ENCODE results near the gene VLDLR. TPM values are rescaled to one million over a fixed set of nuclear protein-coding genes. Genes with fewer than 3 reads are reported as not detected.

Gene VLDLR
- total RNA-seq, 4 donors from 2014 or later, result 15.5 to 17.0 (median 16.8) TPM

DNA sequence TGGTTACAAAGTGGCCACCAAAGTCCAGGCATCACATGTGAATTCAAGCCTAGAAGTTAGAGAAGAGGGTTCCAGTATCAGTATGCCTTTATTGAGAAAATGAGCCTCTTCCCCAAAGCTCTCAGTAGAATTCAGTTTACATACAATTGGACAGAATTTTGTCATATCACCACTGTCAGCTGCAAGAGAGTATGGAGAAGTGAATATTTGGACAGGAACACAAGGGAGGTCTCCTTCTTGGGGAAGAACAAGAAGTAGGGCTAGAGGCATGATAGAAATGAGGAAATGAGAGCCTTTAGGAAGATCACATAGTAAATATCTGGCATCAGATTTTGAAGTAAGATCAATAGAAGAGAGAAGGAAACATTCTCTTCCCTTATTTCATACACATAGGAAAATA is 27.8 kb upstream of the VLDLR start:
- DNase-seq (ENCODE audit: extremely low spot score), result no peak
- intact Hi-C loops (cut with DNase I), result no loop called here
- Histone ChIP-seq H3K27ac (replicated peaks in 1 of 4) (no peak overlapping the region), H3K4me3 (no peak overlapping the region), H3K9me3 (peaks cover 0 to 18% (median 13%) of the 10 kb centered on the region in 4 donors), H3K4me1 (no peaks in the 10 kb centered on the region), H3K36me3 (no peaks in the 10 kb centered on the region), H3K27me3 (no peaks in the 10 kb centered on the region)
- no peak for TF ChIP-seq POLR2AphosphoS5 (IDR thresholded peaks at IDR 0.05)
- TF ChIP-seq POLR2A (IDR thresholded peaks at IDR 0.05; ENCODE audit: low read depth), result no peak
- no peak for TF ChIP-seq CTCF (IDR thresholded peaks at IDR 0.05)
- TF ChIP-seq EP300 (IDR thresholded peaks at IDR 0.05), result no peak

- no peak overlapping the region for H3K4me3 ChIP-seq
- H3K27ac ChIP-seq (replicated peaks in 1 of 4), result no peak overlapping the region
- H3K36me3 ChIP-seq, result no peaks in the 10 kb centered on the region
- TF ChIP-seq EP300 (IDR thresholded peaks at IDR 0.05) (no peak), POLR2A (IDR thresholded peaks at IDR 0.05; ENCODE audit: low read depth) (no peak), CTCF (IDR thresholded peaks at IDR 0.05) (no peak), POLR2AphosphoS5 (IDR thresholded peaks at IDR 0.05) (no peak)
- H3K4me1 ChIP-seq, result no peaks in the 10 kb centered on the region
- H3K9me3 ChIP-seq, result peaks cover 0 to 18% (median 13%) of the 10 kb centered on the region in 4 donors
- H3K27me3 ChIP-seq, result no peaks in the 10 kb centered on the region
- WGBS, result 72% methylated on average over 2 of the region's 2 CpGs
- DNase-seq (ENCODE audit: extremely low spot score), result no peak
- intact Hi-C loops (cut with DNase I), result no loop called here
Measured at GRCh38 chr9:2595973-2596372, 25.6 kb upstream of the VLDLR start.

DNA sequence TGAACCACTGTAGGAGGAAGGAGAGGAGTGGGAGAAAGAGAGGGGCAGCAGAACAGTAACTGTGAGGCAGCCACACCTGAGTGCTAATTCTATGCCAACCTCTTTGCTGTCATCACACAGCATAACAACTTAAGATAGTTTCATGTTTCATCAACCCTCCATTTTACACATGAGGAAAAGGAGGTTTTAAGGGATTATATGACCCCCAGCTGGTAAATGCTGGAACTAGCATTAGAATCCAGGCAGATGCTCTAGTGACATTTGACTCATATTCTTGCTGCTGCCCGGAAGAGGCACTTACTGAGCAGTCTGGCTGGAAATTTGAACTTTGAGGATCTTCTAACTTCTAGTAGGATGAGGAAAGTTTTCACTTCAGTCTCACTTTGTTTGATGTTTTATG is 24.1 kb upstream of the VLDLR start:
- 64% methylated on average over 1 of the region's 1 CpG for WGBS
- Histone ChIP-seq H3K9me3 (peaks cover 0 to 6% (median 2%) of the 10 kb centered on the region in 4 donors), H3K36me3 (no peaks in the 10 kb centered on the region), H3K4me1 (peaks cover 1 to 4% (median 3%) of the 10 kb centered on the region in 4 donors), H3K27ac (replicated peaks in 1 of 4) (no peak overlapping the region), H3K4me3 (no peak overlapping the region), H3K27me3 (no peaks in the 10 kb centered on the region)
- no peak for DNase-seq (ENCODE audit: extremely low spot score)
- TF ChIP-seq POLR2AphosphoS5 (IDR thresholded peaks at IDR 0.05) (no peak), CTCF (IDR thresholded peaks at IDR 0.05) (no peak), EP300 (IDR thresholded peaks at IDR 0.05) (no peak), POLR2A (IDR thresholded peaks at IDR 0.05; ENCODE audit: low read depth) (no peak)
- intact Hi-C loops (cut with DNase I), result no loop called here

GRCh38 chr9:2599896-2600295 is 21.7 kb upstream of the VLDLR start:
- Histone ChIP-seq H3K27me3 (no peaks in the 10 kb centered on the region), H3K27ac (replicated peaks in 1 of 4) (no peak overlapping the region), H3K4me1 (peaks cover 4 to 10% (median 8%) of the 10 kb centered on the region in 4 donors), H3K36me3 (no peaks in the 10 kb centered on the region), H3K4me3 (no peak overlapping the region), H3K9me3 (no peaks in the 10 kb centered on the region)
- DNase-seq (ENCODE audit: extremely low spot score), result no peak
- no peak for TF ChIP-seq EP300 (IDR thresholded peaks at IDR 0.05)
- no peak for TF ChIP-seq CTCF (IDR thresholded peaks at IDR 0.05)
- no peak for TF ChIP-seq POLR2AphosphoS5 (IDR thresholded peaks at IDR 0.05)
- TF ChIP-seq POLR2A (IDR thresholded peaks at IDR 0.05; ENCODE audit: low read depth), result no peak
- intact Hi-C loops (cut with DNase I), result no loop called here
- 68% methylated on average over 2 of the region's 2 CpGs for WGBS

DNA sequence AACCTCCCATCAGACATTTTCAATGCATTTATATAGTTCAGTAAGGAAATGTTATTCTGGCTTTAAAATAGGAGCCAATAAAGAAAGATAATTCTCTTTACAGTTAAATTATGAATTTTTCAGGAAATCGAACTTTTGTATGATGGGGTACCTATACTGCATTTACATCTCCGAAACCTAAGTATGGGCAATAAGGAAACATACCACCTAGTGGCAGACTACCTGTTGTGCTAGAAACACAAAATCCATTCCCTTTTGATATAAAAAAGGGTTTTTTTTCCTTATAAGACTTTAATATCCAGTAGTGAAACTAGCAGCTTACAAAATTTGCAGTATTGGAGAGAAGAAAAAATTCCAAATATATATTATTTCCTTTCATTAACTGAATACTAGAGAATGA is 21.3 kb upstream of the VLDLR start:
- Histone ChIP-seq H3K27ac (replicated peaks in 1 of 4) (no peak overlapping the region), H3K9me3 (no peaks in the 10 kb centered on the region), H3K36me3 (no peaks in the 10 kb centered on the region), H3K4me1 (peaks cover 4 to 10% (median 8%) of the 10 kb centered on the region in 4 donors), H3K4me3 (no peak overlapping the region), H3K27me3 (no peaks in the 10 kb centered on the region)
- 93% methylated on average over 2 of the region's 2 CpGs for WGBS
- TF ChIP-seq POLR2A (IDR thresholded peaks at IDR 0.05; ENCODE audit: low read depth) (no peak), POLR2AphosphoS5 (IDR thresholded peaks at IDR 0.05) (no peak), EP300 (IDR thresholded peaks at IDR 0.05) (no peak), CTCF (IDR thresholded peaks at IDR 0.05) (no peak)
- intact Hi-C loops (cut with DNase I), result no loop called here
- no peak for DNase-seq (ENCODE audit: extremely low spot score)
